Measurements from ENCODE around the gene PRKD3.
"Not testable (repeated sequence)": the region's sequence is repeated elsewhere in the genome, so short reads cannot be mapped to it uniquely, and the experiment has no call there.

PRKD3 gene

DNA sequence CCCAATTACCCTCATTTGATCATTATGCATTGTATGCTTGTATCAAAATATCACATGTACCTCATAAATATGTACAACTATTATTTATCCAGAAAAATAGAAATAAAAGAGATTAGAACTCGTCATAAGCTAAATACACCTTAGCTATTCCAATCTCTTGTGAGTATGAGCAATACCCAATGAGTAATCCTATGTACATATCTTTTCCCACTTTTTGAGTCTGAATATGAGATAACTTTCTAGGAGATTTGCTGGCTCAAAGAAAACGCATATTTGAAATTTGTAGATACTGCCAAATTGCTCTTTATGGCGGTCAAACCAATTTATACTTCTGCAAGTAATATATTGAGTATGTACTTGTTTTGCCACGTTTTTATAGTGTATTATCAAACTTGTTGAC, 24.1 kb downstream of the PRKD3 start:
- H3K4me3 ChIP-seq (ENCODE audit: low read depth, low read length) = no peak overlapping the region
- no peak for TF ChIP-seq CTCF (IDR thresholded peaks at IDR 0.05; ENCODE audit: low read depth, low read length)

DNA sequence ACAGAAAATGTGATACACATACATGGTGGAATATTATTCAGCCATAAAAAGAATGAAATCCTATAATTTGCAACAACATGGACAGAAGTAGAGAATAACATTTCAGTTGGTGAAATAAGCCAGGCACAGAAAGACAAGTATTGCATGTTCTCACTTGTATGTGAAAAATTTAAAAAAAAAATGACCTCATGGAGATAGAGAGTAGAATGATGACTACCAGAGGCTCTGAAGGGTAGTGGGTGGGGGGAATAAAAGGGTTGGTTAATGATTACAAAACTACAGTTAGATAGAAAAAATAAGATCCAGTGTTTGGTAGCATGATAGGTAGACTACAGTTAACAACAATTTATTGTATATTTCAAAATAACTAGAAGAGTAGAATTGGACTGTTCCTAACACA, 24.5 kb downstream of the PRKD3 start:
- no peak overlapping the region for H3K4me3 ChIP-seq (ENCODE audit: low read depth, low read length)
- no peak for TF ChIP-seq CTCF (IDR thresholded peaks at IDR 0.05; ENCODE audit: low read depth, low read length)

- TF ChIP-seq CTCF (IDR thresholded peaks at IDR 0.05; ENCODE audit: low read depth, low read length) = no peak
- no peak overlapping the region for H3K4me3 ChIP-seq (ENCODE audit: low read depth, low read length)
Measured at GRCh38 chr2:37297632-37298031, 27.0 kb downstream of the PRKD3 start.

- no peak overlapping the region for H3K4me3 ChIP-seq (ENCODE audit: low read depth, low read length)
- no peak for TF ChIP-seq CTCF (IDR thresholded peaks at IDR 0.05; ENCODE audit: low read depth, low read length)
Measured at GRCh38 chr2:37295469-37296073, 29.1 kb downstream of the PRKD3 start.

- not testable (repeated sequence) for H3K4me3 ChIP-seq (ENCODE audit: low read depth, low read length)
Measured at GRCh38 chr2:37294858-37295257, 29.8 kb downstream of the PRKD3 start.

- H3K4me3 ChIP-seq (ENCODE audit: low read depth, low read length) = no peak overlapping the region
- TF ChIP-seq CTCF (IDR thresholded peaks at IDR 0.05; ENCODE audit: low read depth, low read length) = no peak
Measured at GRCh38 chr2:37291680-37292079, 33.0 kb downstream of the PRKD3 start.

- H3K4me3 ChIP-seq (ENCODE audit: low read depth, low read length) = no peak overlapping the region
- no peak for TF ChIP-seq CTCF (IDR thresholded peaks at IDR 0.05; ENCODE audit: low read depth, low read length)
Measured at GRCh38 chr2:37287966-37288365, 36.7 kb downstream of the PRKD3 start.

DNA sequence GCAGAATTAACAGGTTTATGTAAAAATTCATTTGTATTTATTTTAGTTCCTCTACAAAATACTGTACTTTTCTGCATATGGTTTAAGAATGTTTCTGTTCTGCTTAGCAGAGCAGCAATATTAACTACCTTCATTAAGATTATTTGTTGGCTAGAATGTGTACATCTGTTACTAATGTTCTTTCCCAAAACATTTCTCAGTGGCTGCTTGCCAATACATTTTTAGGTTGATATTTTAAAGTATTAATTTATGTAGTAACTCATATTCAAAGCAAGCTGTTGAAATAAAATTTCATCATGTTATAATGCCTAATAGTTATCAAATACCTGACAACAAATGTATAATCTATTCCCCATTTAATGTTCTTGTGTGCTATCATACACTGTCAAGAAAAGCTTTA, 40.3 kb downstream of the PRKD3 start:
- TF ChIP-seq CTCF (IDR thresholded peaks at IDR 0.05; ENCODE audit: low read depth, low read length) = no peak
- no peak overlapping the region for H3K4me3 ChIP-seq (ENCODE audit: low read depth, low read length)

All from WI38 (cell line).